ENCODE results near the gene LRRC7. TPM values are rescaled to one million over a fixed set of nuclear protein-coding genes. Genes with fewer than 3 reads are reported as not detected.

LRRC7 gene
- total and polyA plus RNA-seq, 4 donors: 6.1 TPM; not detected in 3

DNA sequence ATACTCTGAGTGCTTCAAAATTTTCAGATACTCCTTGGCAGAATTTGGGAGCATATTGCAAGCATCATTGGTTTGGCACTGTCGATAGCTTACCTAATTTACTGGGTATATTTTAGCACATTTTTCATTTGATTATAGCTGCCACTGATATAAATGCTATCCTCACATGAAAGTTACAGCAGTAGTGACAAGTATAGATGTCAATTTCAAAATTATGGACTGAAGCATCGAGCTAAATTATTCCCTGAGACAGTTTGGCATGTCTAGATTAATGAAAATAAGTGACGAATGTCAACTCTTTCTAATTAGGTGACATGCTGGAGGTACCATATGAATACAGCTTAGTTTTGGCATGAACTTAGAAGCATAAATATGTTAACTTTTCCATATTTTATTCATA lies 83.1 kb downstream of the LRRC7 start:
- no peak overlapping the region for H3K27ac ChIP-seq (ENCODE audit: low read depth in 1 of 2, low read length in 1 of 2)
- H3K27me3 ChIP-seq (ENCODE audit: control insufficient read depth in 3 of 3, insufficient read depth in 3 of 3, low read length in 2 of 3): no peaks in the 10 kb centered on the region

DNA sequence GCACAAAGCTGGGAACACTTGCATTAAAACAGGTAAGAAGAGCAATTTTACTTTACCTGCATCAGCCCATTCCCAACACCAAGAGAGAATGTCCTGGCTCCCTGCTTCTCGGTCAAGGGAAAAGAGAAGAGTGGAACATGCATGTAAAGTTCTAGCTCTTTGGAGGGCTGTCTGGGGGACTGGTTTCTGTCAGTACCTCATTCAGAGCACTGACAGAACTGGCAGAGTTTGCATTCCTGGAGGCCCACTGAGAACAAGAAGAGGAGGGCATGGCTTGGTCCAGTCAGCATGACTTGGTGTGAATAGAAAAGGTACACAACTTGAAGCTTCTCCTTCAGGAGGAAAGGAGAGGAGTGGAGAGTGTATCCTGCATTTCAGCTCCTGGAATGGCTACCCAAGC lies 83.9 kb downstream of the LRRC7 start:
- no peak overlapping the region for H3K4me3 ChIP-seq
- ATAC-seq (ENCODE audit: insufficient read depth, low FRiP score) (no peak), DNase-seq (no peak)
- H3K27me3 ChIP-seq (ENCODE audit: control insufficient read depth in 3 of 3, insufficient read depth in 3 of 3, low read length in 2 of 3): no peaks in the 10 kb centered on the region
- no peaks in the 10 kb centered on the region for H3K36me3 ChIP-seq (ENCODE audit: control insufficient read depth in 4 of 4, insufficient read depth in 4 of 4, low read length in 4 of 4)
- H3K9me3 ChIP-seq (ENCODE audit: control insufficient read depth in 4 of 4, insufficient read depth in 3 of 4, low read length in 3 of 4): no peaks in the 10 kb centered on the region
- H3K27ac ChIP-seq (ENCODE audit: low read depth in 1 of 2, low read length in 1 of 2): no peak overlapping the region
- peaks cover 0 to 4% (median 0%) of the 10 kb centered on the region in 5 donors for H3K4me1 ChIP-seq (ENCODE audit: control insufficient read depth in 5 of 5, insufficient read depth in 5 of 5, low read length in 5 of 5)
- WGBS, 2 donors: 0 to 100% methylated on average over 1 of the region's 1 CpG
- TF ChIP-seq, protein P1, sequence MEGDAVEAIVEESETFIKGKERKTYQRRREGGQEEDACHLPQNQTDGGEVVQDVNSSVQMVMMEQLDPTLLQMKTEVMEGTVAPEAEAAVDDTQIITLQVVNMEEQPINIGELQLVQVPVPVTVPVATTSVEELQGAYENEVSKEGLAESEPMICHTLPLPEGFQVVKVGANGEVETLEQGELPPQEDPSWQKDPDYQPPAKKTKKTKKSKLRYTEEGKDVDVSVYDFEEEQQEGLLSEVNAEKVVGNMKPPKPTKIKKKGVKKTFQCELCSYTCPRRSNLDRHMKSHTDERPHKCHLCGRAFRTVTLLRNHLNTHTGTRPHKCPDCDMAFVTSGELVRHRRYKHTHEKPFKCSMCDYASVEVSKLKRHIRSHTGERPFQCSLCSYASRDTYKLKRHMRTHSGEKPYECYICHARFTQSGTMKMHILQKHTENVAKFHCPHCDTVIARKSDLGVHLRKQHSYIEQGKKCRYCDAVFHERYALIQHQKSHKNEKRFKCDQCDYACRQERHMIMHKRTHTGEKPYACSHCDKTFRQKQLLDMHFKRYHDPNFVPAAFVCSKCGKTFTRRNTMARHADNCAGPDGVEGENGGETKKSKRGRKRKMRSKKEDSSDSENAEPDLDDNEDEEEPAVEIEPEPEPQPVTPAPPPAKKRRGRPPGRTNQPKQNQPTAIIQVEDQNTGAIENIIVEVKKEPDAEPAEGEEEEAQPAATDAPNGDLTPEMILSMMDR (IDR thresholded peaks at IDR 0.05; ENCODE audit: control extremely low read depth, extremely low read depth): no peak
- no peak overlapping the region for H3K9ac ChIP-seq (ENCODE audit: insufficient read depth in 1 of 2, low read length in 2 of 2)

More for the DNA sequence above, 83.1 kb downstream of the LRRC7 start:
- H3K4me1 ChIP-seq (ENCODE audit: control insufficient read depth in 5 of 5, insufficient read depth in 5 of 5, low read length in 5 of 5): peaks cover 0 to 4% (median 0%) of the 10 kb centered on the region in 5 donors
- ATAC-seq (ENCODE audit: insufficient read depth, low FRiP score) (no peak), DNase-seq (no peak)
- no peak overlapping the region for H3K9ac ChIP-seq (ENCODE audit: insufficient read depth in 1 of 2, low read length in 2 of 2)
- 82 to 86% methylated on average over 3 of the region's 3 CpGs for WGBS, 2 donors
- H3K4me3 ChIP-seq: no peak overlapping the region
- no peaks in the 10 kb centered on the region for H3K36me3 ChIP-seq (ENCODE audit: control insufficient read depth in 4 of 4, insufficient read depth in 4 of 4, low read length in 4 of 4)
- TF ChIP-seq, protein P1 (IDR thresholded peaks at IDR 0.05; ENCODE audit: control extremely low read depth, extremely low read depth): no peak
- H3K9me3 ChIP-seq (ENCODE audit: control insufficient read depth in 4 of 4, insufficient read depth in 3 of 4, low read length in 3 of 4): no peaks in the 10 kb centered on the region

DNA sequence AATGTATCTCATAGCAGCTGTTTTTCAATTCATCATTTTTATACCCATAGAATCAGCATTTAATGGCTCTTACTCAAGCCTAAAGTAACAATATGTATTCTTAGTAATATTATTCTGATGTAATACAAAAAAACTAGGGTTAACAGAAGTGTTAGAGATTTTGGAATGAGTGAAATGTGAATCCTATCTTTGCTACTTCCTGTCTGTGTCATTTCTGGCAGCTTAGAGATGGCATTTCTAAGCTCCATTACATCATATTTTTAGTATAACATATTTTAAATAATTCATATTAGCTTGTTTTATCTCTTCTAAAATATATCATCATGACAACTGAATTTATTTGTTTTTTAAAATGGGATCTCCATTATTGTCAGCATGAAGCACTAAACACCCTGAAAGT lies 90.2 kb downstream of the LRRC7 start:
- DNase-seq (no peak), ATAC-seq (ENCODE audit: insufficient read depth, low FRiP score) (no peak)
- TF ChIP-seq, protein P1 (IDR thresholded peaks at IDR 0.05; ENCODE audit: control extremely low read depth, extremely low read depth): no peak
- no peaks in the 10 kb centered on the region for H3K27me3 ChIP-seq (ENCODE audit: control insufficient read depth in 3 of 3, insufficient read depth in 3 of 3, low read length in 2 of 3)
- no peak overlapping the region for H3K9ac ChIP-seq (ENCODE audit: insufficient read depth in 1 of 2, low read length in 2 of 2)
- no peak overlapping the region for H3K4me3 ChIP-seq
- H3K36me3 ChIP-seq (ENCODE audit: control insufficient read depth in 4 of 4, insufficient read depth in 4 of 4, low read length in 4 of 4): no peaks in the 10 kb centered on the region
- H3K4me1 ChIP-seq (ENCODE audit: control insufficient read depth in 5 of 5, insufficient read depth in 5 of 5, low read length in 5 of 5): no peaks in the 10 kb centered on the region
- H3K9me3 ChIP-seq (ENCODE audit: control insufficient read depth in 4 of 4, insufficient read depth in 3 of 4, low read length in 3 of 4): no peaks in the 10 kb centered on the region
- H3K27ac ChIP-seq (ENCODE audit: low read depth in 1 of 2, low read length in 1 of 2): no peak overlapping the region

DNA sequence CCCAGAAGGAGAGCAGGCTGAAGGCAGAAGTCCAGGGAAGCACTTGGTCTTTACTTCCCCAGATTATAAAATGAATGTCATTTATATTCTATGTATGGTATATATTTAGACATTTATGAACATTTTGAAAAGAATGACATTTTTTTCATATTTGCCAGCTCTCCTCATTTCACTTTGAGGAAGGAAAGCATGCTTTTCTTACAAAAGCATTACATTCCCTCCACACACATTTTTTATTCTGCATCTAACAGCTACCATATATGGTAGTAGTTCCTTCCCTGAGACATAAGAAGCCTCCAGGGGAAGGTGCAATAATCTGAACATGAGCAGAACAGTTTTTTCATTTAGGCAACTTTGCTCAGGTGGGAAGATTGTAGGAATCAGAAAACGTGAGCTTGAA lies 94.0 kb downstream of the LRRC7 start:
- WGBS, 2 donors: 57 to 67% methylated on average over 1 of the region's 1 CpG
- no peaks in the 10 kb centered on the region for H3K4me1 ChIP-seq (ENCODE audit: control insufficient read depth in 5 of 5, insufficient read depth in 5 of 5, low read length in 5 of 5)
- ATAC-seq (ENCODE audit: insufficient read depth, low FRiP score): no peak

More for the DNA sequence above, 94.0 kb downstream of the LRRC7 start:
- no peaks in the 10 kb centered on the region for H3K9me3 ChIP-seq (ENCODE audit: control insufficient read depth in 4 of 4, insufficient read depth in 3 of 4, low read length in 3 of 4)
- no peaks in the 10 kb centered on the region for H3K36me3 ChIP-seq (ENCODE audit: control insufficient read depth in 4 of 4, insufficient read depth in 4 of 4, low read length in 4 of 4)
- DNase-seq: no peak
- TF ChIP-seq, protein P1 (IDR thresholded peaks at IDR 0.05; ENCODE audit: control extremely low read depth, extremely low read depth): no peak
- H3K4me3 ChIP-seq: no peak overlapping the region
- no peak overlapping the region for H3K27ac ChIP-seq (ENCODE audit: low read depth in 1 of 2, low read length in 1 of 2)
- H3K27me3 ChIP-seq (ENCODE audit: control insufficient read depth in 3 of 3, insufficient read depth in 3 of 3, low read length in 2 of 3): no peaks in the 10 kb centered on the region
- H3K9ac ChIP-seq (ENCODE audit: insufficient read depth in 1 of 2, low read length in 2 of 2): no peak overlapping the region

All from lung (tissue), 12 donors.